Measurements from ENCODE around the gene TBC1D8. TPM values are rescaled to one million over a fixed set of nuclear protein-coding genes. Genes with fewer than 3 reads are reported as not detected.

TBC1D8 gene
- total RNA-seq, 5 donors from 2014 or later (not counting 1 experiment from before 2014, with no cell fraction given): 0.40 to 2.1 (median 2.0) TPM

- no peaks in the 10 kb centered on the region for H3K36me3 ChIP-seq (ENCODE audit: control insufficient read depth in 2 of 2, extremely low read depth in 1 of 2, insufficient read depth in 1 of 2, low read length in 1 of 2)
- H3K36me3 Mint-ChIP-seq: no peaks in the 10 kb centered on the region
Observed at GRCh38 chr2:101047774-101048173, 103.4 kb downstream of the TBC1D8 start.

GRCh38 chr2:101047075-101047766, 104.0 kb downstream of the TBC1D8 start:
- H3K27me3 Mint-ChIP-seq: no peaks in the 10 kb centered on the region
- Histone ChIP-seq H3K27me3 (replicated peaks in 1 of 2; ENCODE audit: control insufficient read depth in 2 of 2, extremely low read depth in 1 of 2, insufficient read depth in 2 of 2, low read length in 1 of 2) (no peaks in the 10 kb centered on the region), H3K4me3 (ENCODE audit: control insufficient read depth in 1 of 2, extremely low read depth in 1 of 2, low read length in 1 of 2) (no peak overlapping the region), H3K4me1 (ENCODE audit: control insufficient read depth in 1 of 2, extremely low read depth in 1 of 2, insufficient read depth in 2 of 2, low read length in 2 of 2) (no peaks in the 10 kb centered on the region), H3K36me3 (ENCODE audit: control insufficient read depth in 2 of 2, extremely low read depth in 1 of 2, insufficient read depth in 1 of 2, low read length in 1 of 2) (no peaks in the 10 kb centered on the region), H3K9me3 (no peaks in the 10 kb centered on the region), H3K27ac (ENCODE audit: low read length) (no peak overlapping the region)
- no peak overlapping the region for H3K27ac Mint-ChIP-seq
- no peaks in the 10 kb centered on the region for H3K36me3 Mint-ChIP-seq
- ChIA-PET CTCF (no interaction called here), POLR2A (interaction anchor here in 1 of 2 donors (0.5 kb wide), 1 partner anchor 1111 kb away, joined by 3 read pairs; no protein-coding TSS in a partner anchor)
- peaks cover 0 to 3% (median 0%) of the 10 kb centered on the region in 3 donors for H3K9me3 Mint-ChIP-seq
- DNase-seq (no peak), ATAC-seq (replicated peaks in 1 of 4) (no peak)
- no peaks in the 10 kb centered on the region for H3K4me1 Mint-ChIP-seq
- H3K4me3 Mint-ChIP-seq: no peak overlapping the region
- 79% methylated on average over 4 of the region's 12 CpGs for WGBS (ENCODE audit: insufficient coverage)

More at GRCh38 chr2:101047774-101048173, 103.4 kb downstream of the TBC1D8 start:
- no peak overlapping the region for H3K4me3 ChIP-seq (ENCODE audit: control insufficient read depth in 1 of 2, extremely low read depth in 1 of 2, low read length in 1 of 2)
- Mint-ChIP-seq H3K27me3 (no peaks in the 10 kb centered on the region), H3K4me3 (no peak overlapping the region), H3K9me3 (peaks cover 0 to 3% (median 0%) of the 10 kb centered on the region in 3 donors), H3K27ac (no peak overlapping the region), H3K4me1 (no peaks in the 10 kb centered on the region)
- H3K27ac ChIP-seq (ENCODE audit: low read length): no peak overlapping the region
- no peaks in the 10 kb centered on the region for H3K9me3 ChIP-seq
- ATAC-seq (replicated peaks in 1 of 4) (no peak), DNase-seq (no peak)
- ChIA-PET CTCF (no interaction called here), POLR2A (no interaction called here)
- no peaks in the 10 kb centered on the region for H3K4me1 ChIP-seq (ENCODE audit: control insufficient read depth in 1 of 2, extremely low read depth in 1 of 2, insufficient read depth in 2 of 2, low read length in 2 of 2)
- 100% methylated on average over 4 of the region's 6 CpGs for WGBS (ENCODE audit: insufficient coverage)
- no peaks in the 10 kb centered on the region for H3K27me3 ChIP-seq (replicated peaks in 1 of 2; ENCODE audit: control insufficient read depth in 2 of 2, extremely low read depth in 1 of 2, insufficient read depth in 2 of 2, low read length in 1 of 2)

- Histone ChIP-seq H3K27ac (ENCODE audit: low read length) (no peak overlapping the region), H3K4me1 (ENCODE audit: control insufficient read depth in 1 of 2, extremely low read depth in 1 of 2, insufficient read depth in 2 of 2, low read length in 2 of 2) (no peaks in the 10 kb centered on the region), H3K27me3 (replicated peaks in 1 of 2; ENCODE audit: control insufficient read depth in 2 of 2, extremely low read depth in 1 of 2, insufficient read depth in 2 of 2, low read length in 1 of 2) (no peaks in the 10 kb centered on the region), H3K4me3 (ENCODE audit: control insufficient read depth in 1 of 2, extremely low read depth in 1 of 2, low read length in 1 of 2) (no peak overlapping the region), H3K36me3 (ENCODE audit: control insufficient read depth in 2 of 2, extremely low read depth in 1 of 2, insufficient read depth in 1 of 2, low read length in 1 of 2) (no peaks in the 10 kb centered on the region), H3K9me3 (no peaks in the 10 kb centered on the region)
- Mint-ChIP-seq H3K4me1 (no peaks in the 10 kb centered on the region), H3K4me3 (no peak overlapping the region), H3K36me3 (no peaks in the 10 kb centered on the region), H3K9me3 (peaks cover 0 to 2% (median 0%) of the 10 kb centered on the region in 3 donors), H3K27ac (no peak overlapping the region), H3K27me3 (peaks cover 0 to 1% of the 10 kb centered on the region in 2 donors)
- ATAC-seq (replicated peaks in 1 of 4): no peak
- DNase-seq: no peak
- POLR2A ChIA-PET: no interaction called here
- 92% methylated on average over 10 of the region's 10 CpGs for WGBS (ENCODE audit: insufficient coverage)
- CTCF ChIA-PET: no interaction called here
Observed at GRCh38 chr2:101045330-101045729, 105.9 kb downstream of the TBC1D8 start.

DNA sequence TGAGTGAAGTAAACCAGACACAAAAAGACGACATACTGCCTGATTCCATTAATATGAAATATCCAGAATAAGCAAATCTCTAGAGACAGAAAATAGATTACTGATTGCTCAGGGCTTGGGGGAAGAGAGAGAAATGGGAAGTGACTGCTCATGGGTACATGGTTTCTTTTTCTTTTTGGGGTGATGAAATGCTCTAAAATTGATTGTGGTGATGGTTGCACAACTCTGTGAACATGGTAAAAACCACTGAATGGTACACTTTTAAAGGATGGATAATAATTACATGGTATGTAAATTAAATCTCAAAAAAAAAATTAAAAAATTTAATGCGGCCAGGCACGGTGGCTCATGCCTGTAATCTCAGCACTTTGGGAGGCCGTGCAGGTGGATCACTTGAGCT, 109.8 kb downstream of the TBC1D8 start:
- H3K4me1 ChIP-seq (ENCODE audit: control insufficient read depth in 1 of 2, extremely low read depth in 1 of 2, insufficient read depth in 2 of 2, low read length in 2 of 2): no peaks in the 10 kb centered on the region
- Mint-ChIP-seq H3K27me3 (peaks cover 0 to 5% of the 10 kb centered on the region in 2 donors), H3K9me3 (no peaks in the 10 kb centered on the region), H3K36me3 (no peaks in the 10 kb centered on the region), H3K4me1 (no peaks in the 10 kb centered on the region), H3K4me3 (no peak overlapping the region), H3K27ac (no peak overlapping the region)
- no peaks in the 10 kb centered on the region for H3K27me3 ChIP-seq (replicated peaks in 1 of 2; ENCODE audit: control insufficient read depth in 2 of 2, extremely low read depth in 1 of 2, insufficient read depth in 2 of 2, low read length in 1 of 2)
- no peak overlapping the region for H3K4me3 ChIP-seq (ENCODE audit: control insufficient read depth in 1 of 2, extremely low read depth in 1 of 2, low read length in 1 of 2)
- DNase-seq (no peak), ATAC-seq (replicated peaks in 1 of 4) (no peak)
- WGBS (ENCODE audit: insufficient coverage): no CpG with 5 or more reads among the region's 4 CpGs
- H3K36me3 ChIP-seq (ENCODE audit: control insufficient read depth in 2 of 2, extremely low read depth in 1 of 2, insufficient read depth in 1 of 2, low read length in 1 of 2): no peaks in the 10 kb centered on the region
- POLR2A ChIA-PET: no interaction called here
- H3K9me3 ChIP-seq: no peaks in the 10 kb centered on the region
- no peak overlapping the region for H3K27ac ChIP-seq (ENCODE audit: low read length)
- CTCF ChIA-PET: no interaction called here

GRCh38 chr2:101040761-101041160, 110.4 kb downstream of the TBC1D8 start:
- CTCF ChIA-PET: no interaction called here
- no peak for ATAC-seq (replicated peaks in 1 of 4)
- H3K36me3 ChIP-seq (ENCODE audit: control insufficient read depth in 2 of 2, extremely low read depth in 1 of 2, insufficient read depth in 1 of 2, low read length in 1 of 2): no peaks in the 10 kb centered on the region

DNA sequence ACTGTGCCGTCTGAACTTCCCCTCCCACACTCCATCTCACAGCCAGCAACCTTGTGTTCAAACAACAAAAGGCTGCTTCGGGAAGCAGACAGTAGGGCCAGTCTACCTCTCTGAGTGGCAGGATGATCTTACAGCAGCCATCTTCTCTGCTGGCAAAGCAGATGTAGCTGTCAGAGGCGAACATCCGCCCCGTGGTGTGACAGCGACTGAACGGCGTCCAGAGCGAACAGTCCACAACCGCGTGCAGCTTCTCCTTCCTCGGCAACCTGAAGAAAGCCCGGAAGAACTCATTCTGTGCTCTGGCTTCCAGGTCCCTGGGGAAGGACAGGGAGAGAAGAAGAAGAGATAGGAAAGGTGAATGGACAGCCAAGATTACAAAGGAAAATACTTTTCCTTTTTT, 111.1 kb downstream of the TBC1D8 start:
- Mint-ChIP-seq H3K27me3 (peaks cover 0 to 8% of the 10 kb centered on the region in 2 donors), H3K9me3 (no peaks in the 10 kb centered on the region), H3K4me1 (no peaks in the 10 kb centered on the region), H3K36me3 (no peaks in the 10 kb centered on the region), H3K27ac (no peak overlapping the region), H3K4me3 (no peak overlapping the region)
- ChIA-PET POLR2A (interaction anchor here (0.5 to 0.6 kb wide), 2 partner anchors 9 to 150 kb away, joined by 3 read pairs; no protein-coding TSS in a partner anchor), CTCF (interaction anchor here in 1 of 2 donors (0.6 kb wide), 1 partner anchor 309 kb away, joined by 4 read pairs; no protein-coding TSS in a partner anchor)
- no peak overlapping the region for H3K27ac ChIP-seq (ENCODE audit: low read length)
- 96% methylated on average over 13 of the region's 13 CpGs for WGBS (ENCODE audit: insufficient coverage)
- ATAC-seq (replicated peaks in 1 of 4): no peak
- no peaks in the 10 kb centered on the region for H3K36me3 ChIP-seq (ENCODE audit: control insufficient read depth in 2 of 2, extremely low read depth in 1 of 2, insufficient read depth in 1 of 2, low read length in 1 of 2)
- H3K4me3 ChIP-seq (ENCODE audit: control insufficient read depth in 1 of 2, extremely low read depth in 1 of 2, low read length in 1 of 2): no peak overlapping the region
- H3K4me1 ChIP-seq (ENCODE audit: control insufficient read depth in 1 of 2, extremely low read depth in 1 of 2, insufficient read depth in 2 of 2, low read length in 2 of 2): no peaks in the 10 kb centered on the region
- H3K27me3 ChIP-seq (replicated peaks in 1 of 2; ENCODE audit: control insufficient read depth in 2 of 2, extremely low read depth in 1 of 2, insufficient read depth in 2 of 2, low read length in 1 of 2): peaks cover 0 to 9% of the 10 kb centered on the region in 2 experiments
- no peaks in the 10 kb centered on the region for H3K9me3 ChIP-seq
- DNase-seq: no peak

More at GRCh38 chr2:101040761-101041160, 110.4 kb downstream of the TBC1D8 start:
- Histone ChIP-seq H3K4me3 (ENCODE audit: control insufficient read depth in 1 of 2, extremely low read depth in 1 of 2, low read length in 1 of 2) (no peak overlapping the region), H3K9me3 (no peaks in the 10 kb centered on the region), H3K27me3 (replicated peaks in 1 of 2; ENCODE audit: control insufficient read depth in 2 of 2, extremely low read depth in 1 of 2, insufficient read depth in 2 of 2, low read length in 1 of 2) (peaks cover 0 to 3% of the 10 kb centered on the region in 2 experiments), H3K27ac (ENCODE audit: low read length) (no peak overlapping the region), H3K4me1 (ENCODE audit: control insufficient read depth in 1 of 2, extremely low read depth in 1 of 2, insufficient read depth in 2 of 2, low read length in 2 of 2) (no peaks in the 10 kb centered on the region)
- no peak overlapping the region for H3K4me3 Mint-ChIP-seq
- POLR2A ChIA-PET: no interaction called here
- H3K36me3 Mint-ChIP-seq: no peaks in the 10 kb centered on the region
- no peaks in the 10 kb centered on the region for H3K9me3 Mint-ChIP-seq
- H3K4me1 Mint-ChIP-seq: no peaks in the 10 kb centered on the region
- WGBS (ENCODE audit: insufficient coverage): no CpG with 5 or more reads among the region's 6 CpGs
- no peak for DNase-seq
- no peak overlapping the region for H3K27ac Mint-ChIP-seq
- peaks cover 0 to 5% of the 10 kb centered on the region in 2 donors for H3K27me3 Mint-ChIP-seq

All from T-cell (primary cell).